ENCODE data around the gene HSD17B8.

DNA sequence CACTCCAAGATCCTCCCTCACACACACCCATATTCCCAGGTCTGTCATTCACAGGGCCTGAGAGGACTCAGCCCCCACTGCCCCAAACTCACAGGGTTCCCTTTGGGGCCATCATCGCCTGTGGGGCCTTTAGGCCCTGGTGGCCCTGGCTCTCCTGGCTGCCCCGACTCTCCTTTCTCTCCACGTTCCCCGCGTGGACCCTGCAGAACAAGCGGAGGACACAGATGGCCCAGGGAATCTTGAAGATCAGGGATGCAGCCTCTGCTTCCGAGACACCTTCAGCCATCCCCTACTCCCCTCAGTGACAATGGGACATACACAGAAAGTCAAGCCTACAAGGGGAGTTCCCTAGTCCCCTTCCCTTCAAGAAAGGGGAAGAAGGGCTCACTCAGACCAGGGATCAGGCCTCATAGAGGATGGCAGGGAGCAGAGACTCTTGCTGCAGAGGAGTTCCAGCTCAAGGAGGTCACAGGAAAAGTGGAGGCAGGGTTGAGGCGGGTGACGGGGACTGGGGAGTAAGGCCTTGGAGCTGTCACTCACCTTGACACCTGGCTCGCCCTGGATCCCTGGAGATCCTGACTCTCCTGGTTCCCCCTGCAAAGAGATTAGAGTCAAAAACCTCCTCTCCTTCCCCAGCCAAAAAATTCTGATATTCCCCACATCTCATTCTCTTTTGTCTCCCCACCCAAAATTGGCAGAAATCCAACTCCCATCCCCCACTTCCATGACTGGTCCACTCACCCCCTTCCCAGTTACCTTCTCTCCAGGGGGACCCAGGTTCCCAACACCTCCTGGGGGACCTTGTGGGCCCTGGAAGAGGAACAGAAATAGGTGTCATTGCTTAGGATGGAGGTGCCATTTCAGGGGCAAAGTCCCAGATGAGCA is 34.9 kb upstream of the HSD17B8 start:
- TF ChIP-seq, protein P1, sequence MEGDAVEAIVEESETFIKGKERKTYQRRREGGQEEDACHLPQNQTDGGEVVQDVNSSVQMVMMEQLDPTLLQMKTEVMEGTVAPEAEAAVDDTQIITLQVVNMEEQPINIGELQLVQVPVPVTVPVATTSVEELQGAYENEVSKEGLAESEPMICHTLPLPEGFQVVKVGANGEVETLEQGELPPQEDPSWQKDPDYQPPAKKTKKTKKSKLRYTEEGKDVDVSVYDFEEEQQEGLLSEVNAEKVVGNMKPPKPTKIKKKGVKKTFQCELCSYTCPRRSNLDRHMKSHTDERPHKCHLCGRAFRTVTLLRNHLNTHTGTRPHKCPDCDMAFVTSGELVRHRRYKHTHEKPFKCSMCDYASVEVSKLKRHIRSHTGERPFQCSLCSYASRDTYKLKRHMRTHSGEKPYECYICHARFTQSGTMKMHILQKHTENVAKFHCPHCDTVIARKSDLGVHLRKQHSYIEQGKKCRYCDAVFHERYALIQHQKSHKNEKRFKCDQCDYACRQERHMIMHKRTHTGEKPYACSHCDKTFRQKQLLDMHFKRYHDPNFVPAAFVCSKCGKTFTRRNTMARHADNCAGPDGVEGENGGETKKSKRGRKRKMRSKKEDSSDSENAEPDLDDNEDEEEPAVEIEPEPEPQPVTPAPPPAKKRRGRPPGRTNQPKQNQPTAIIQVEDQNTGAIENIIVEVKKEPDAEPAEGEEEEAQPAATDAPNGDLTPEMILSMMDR (IDR thresholded peaks at IDR 0.05), result no peak
- TF ChIP-seq POLR2A (IDR thresholded peaks at IDR 0.05), result no peak

Data from lower leg skin (tissue), 3 donors.